Urothelium cell line (cell line): ENCODE results near the gene RPL3.

Experiments used
- DNase-seq: peaks from one replicate; pipeline ENCODE4 v3.0.0; 2011; ENCODE audit warnings: low spot score, mixed read lengths
- FAIRE-seq: peaks from 2 replicates; lab custom pipeline; 2011; peaks lifted over from hg19 to GRCh38; lab: Jason Lieb, UNC

Gene RPL3

GRCh38 chr22:39287076-39287725 is 32.2 kb downstream of the RPL3 start:
- DNase-seq (no peak), FAIRE-seq (no peak)

GRCh38 chr22:39284983-39285382 is 34.4 kb downstream of the RPL3 start:
- FAIRE-seq: no peak
- no peak for DNase-seq

- no peak for DNase-seq
- FAIRE-seq: peak; percentile 59
These were observed 35.1 kb downstream of the RPL3 start for GRCh38 chr22:39284142-39284980.

- FAIRE-seq: no peak
- no peak for DNase-seq
These were observed 35.9 kb downstream of the RPL3 start for GRCh38 chr22:39283322-39284141.

- DNase-seq (no peak), FAIRE-seq (no peak)
These were observed 36.6 kb downstream of the RPL3 start for GRCh38 chr22:39282645-39283321.

GRCh38 chr22:39281126-39281525 is 38.3 kb downstream of the RPL3 start:
- FAIRE-seq (no peak), DNase-seq (no peak)

GRCh38 chr22:39280250-39280649 is 39.2 kb downstream of the RPL3 start:
- DNase-seq (no peak), FAIRE-seq (no peak)

- FAIRE-seq (no peak), DNase-seq (no peak)
These were observed 40.1 kb downstream of the RPL3 start for GRCh38 chr22:39279170-39279850.

- FAIRE-seq (no peak), DNase-seq (peak; percentile 68)
These were observed 41.4 kb downstream of the RPL3 start for GRCh38 chr22:39278040-39278439.

GRCh38 chr22:39277142-39277607 is 42.2 kb downstream of the RPL3 start:
- DNase-seq (no peak), FAIRE-seq (peak; percentile 27)

GRCh38 chr22:39276440-39277141 is 42.8 kb downstream of the RPL3 start:
- DNase-seq: no peak
- no peak for FAIRE-seq

- FAIRE-seq: no peak
- DNase-seq: no peak
These were observed 43.5 kb downstream of the RPL3 start for GRCh38 chr22:39275814-39276439.

- DNase-seq: no peak
- FAIRE-seq: no peak
These were observed 45.2 kb downstream of the RPL3 start for GRCh38 chr22:39273950-39274887.

- FAIRE-seq: peak; percentile 13
These were observed 48.6 kb downstream of the RPL3 start for GRCh38 chr22:39270792-39271191.

GRCh38 chr22:39270280-39270679 is 49.1 kb downstream of the RPL3 start:
- peak; percentile 17 for FAIRE-seq
- no peak for DNase-seq

More at GRCh38 chr22:39270792-39271191, 48.6 kb downstream of the RPL3 start:
- DNase-seq: no peak

GRCh38 chr22:39269095-39269790 is 50.2 kb downstream of the RPL3 start:
- DNase-seq (no peak), FAIRE-seq (no peak)

GRCh38 chr22:39268645-39269044 is 50.8 kb downstream of the RPL3 start:
- DNase-seq: no peak
- no peak for FAIRE-seq
